A549 (cell line): ENCODE data around the gene PPP4R4. TPM values are rescaled to one million over a fixed set of nuclear protein-coding genes. Genes with fewer than 3 reads are reported as not detected.
"Not testable (repeated sequence)": the region's sequence is repeated elsewhere in the genome, so short reads cannot be mapped to it uniquely, and the experiment has no call there.

ENCODE experiments used
- ATAC-seq, 2 experiments: fragments of 200-7000 bp in 1 of 2; fragments of >200 bp in 1 of 2; cut with Nextera tagmentation in 1 of 2; cut with Tn5 transposase in 1 of 2; 3 replicates each; pipeline versions ENCODE4 v1.8.0 to v1.9.1; 2018 to 2020; ENCODE audit warnings: mild to moderate bottlenecking in 1 of 2, moderate library complexity in 1 of 2
- CTCF ChIA-PET: fragments of 300-600 bp; sonication (Branson Sonifier 250); formaldehyde crosslinking; extraction: SDS; loops from one replicate; lab custom pipeline; 2021; ENCODE audit warnings: antibody characterized with exemption, inconsistent platforms; lab: Yijun Ruan, JAX
- POLR2A ChIA-PET: fragments of 350-600 bp; formaldehyde crosslinking; extraction: SDS; loops from one replicate; lab custom pipeline; 2021; ENCODE audit warnings: antibody characterized with exemption, inconsistent platforms; lab: Yijun Ruan, JAX
- DNase-seq, 2 experiments: peaks; one replicate each; pipeline versions ENCODE4 v3.0.0 to v3.0.0-alpha.2; 2011 to 2016; ENCODE audit warnings: low read depth in 1 of 2, low spot score in 1 of 2
- FAIRE-seq: peaks from 2 replicates; lab custom pipeline; 2011; peaks lifted over from hg19 to GRCh38; lab: Jason Lieb, UNC
- H3K27ac ChIP-seq, 2 experiments: fragments of >200 bp; sonication (Bioruptor Twin); formaldehyde crosslinking; 3 replicates each; pipeline ENCODE4 v1.5.1; 2016 to 2017
- H3K4me1 ChIP-seq: fragments of >200 bp; sonication (Bioruptor Twin); formaldehyde crosslinking; 3 replicates; pipeline ENCODE4 v1.6.1; 2016
- H3K4me2 ChIP-seq: fragments of >200 bp; sonication (Bioruptor Twin); formaldehyde crosslinking; 3 replicates; pipeline ENCODE4 v1.6.1; 2016
- H3K4me3 ChIP-seq: fragments of >200 bp; sonication (Bioruptor Twin); formaldehyde crosslinking; 3 replicates; pipeline ENCODE4 v1.5.1; 2016
- H3K9me3 ChIP-seq: fragments of >200 bp; sonication (Bioruptor Twin); formaldehyde crosslinking; 3 replicates; pipeline ENCODE4 v1.6.1; 2016
- BCL3 ChIP-seq: fragments of >200 bp; sonication (Bioruptor Twin); formaldehyde crosslinking; IDR thresholded peaks from 3 replicates; pipeline ENCODE4 v1.6.1; 2016
- CBX2 ChIP-seq: fragments of 200-600 bp; sonication (generic); IDR thresholded peaks from 2 replicates; pipeline ENCODE4 v1.6.1; 2016; ENCODE audit warnings: low read depth, mild to moderate bottlenecking, borderline replicate concordance
- CBX8 ChIP-seq: fragments of 200-600 bp; sonication (generic); IDR thresholded peaks from 2 replicates; pipeline ENCODE4 v1.6.1; 2016
- CEBPB ChIP-seq, 2 experiments: fragments of >200 bp in 1 of 2; sonication (Bioruptor Twin) in 1 of 2; formaldehyde crosslinking in 1 of 2; IDR thresholded peaks; 2 replicates each; pipeline ENCODE4 v1.6.1; 2012 to 2016
- ELK1 ChIP-seq: fragments of 150-350 bp; IDR thresholded peaks from 2 replicates; pipeline ENCODE4 v1.6.1; 2014; ENCODE audit warnings: low read depth, mild to moderate bottlenecking, low read length
- EP300 ChIP-seq, 2 experiments: fragments of >200 bp; sonication (Bioruptor Twin); formaldehyde crosslinking; IDR thresholded peaks; 2 replicates in 1 of 2; 3 replicates in 1 of 2; pipeline ENCODE4 v1.6.1; 2016 to 2017
- FOSB ChIP-seq: fragments of 250-450 bp; sonication (Bioruptor Pico); IDR thresholded peaks from 2 replicates; pipeline ENCODE4 v1.5.0; 2020; ENCODE audit warnings: mild to moderate bottlenecking, moderate library complexity
- GATA3 ChIP-seq: IDR thresholded peaks from 2 replicates; pipeline ENCODE4 v1.6.1; 2012; ENCODE audit warnings: borderline replicate concordance
- HOXB13 ChIP-seq: fragments of 250-450 bp; sonication (Bioruptor Pico); IDR thresholded peaks from 2 replicates; pipeline ENCODE4 v1.5.0; 2020; ENCODE audit warnings: low read depth, mild to moderate bottlenecking, moderate library complexity
- JUN ChIP-seq, 2 experiments: fragments of >200 bp; sonication (Bioruptor Twin); formaldehyde crosslinking; IDR thresholded peaks; 2 replicates in 1 of 2; 3 replicates in 1 of 2; pipeline ENCODE4 v1.6.1; 2016 to 2017
- MYC ChIP-seq: IDR thresholded peaks from 2 replicates; pipeline ENCODE4 v1.6.1; 2012; ENCODE audit warnings: mild to moderate bottlenecking, inconsistent platforms, low read length, improper control_type of control experiment, borderline replicate concordance
- NPAS2 ChIP-seq: fragments of 250-450 bp; sonication (Bioruptor Pico); IDR thresholded peaks from 2 replicates; pipeline ENCODE4 v1.8.0; 2022; ENCODE audit warnings: mild to moderate bottlenecking, moderate library complexity, borderline replicate concordance
- NR3C1 ChIP-seq: fragments of >200 bp; sonication (Bioruptor Twin); formaldehyde crosslinking; IDR thresholded peaks from 3 replicates; pipeline ENCODE4 v1.6.1; 2017
- PBX3 ChIP-seq: IDR thresholded peaks from 2 replicates; pipeline ENCODE4 v1.6.1; 2012
- POLR2AphosphoS2 ChIP-seq: conservative IDR thresholded peaks from 2 replicates; pipeline ENCODE4 v1.6.1; 2012; ENCODE audit warnings: low read length, improper control_type of control experiment, inconsistent platforms
- RAD21 ChIP-seq, 2 experiments: fragments of >200 bp in 1 of 2; sonication (Bioruptor Twin) in 1 of 2; formaldehyde crosslinking in 1 of 2; IDR thresholded peaks in 1 of 2; conservative IDR thresholded peaks in 1 of 2; 2 replicates in 1 of 2; 3 replicates in 1 of 2; pipeline ENCODE4 v1.6.1; 2012 to 2018; ENCODE audit warnings: inconsistent platforms in 1 of 2
- RARB ChIP-seq: fragments of 250-450 bp; sonication (Bioruptor Pico); IDR thresholded peaks from 2 replicates; pipeline ENCODE4 v1.8.0; 2021; ENCODE audit warnings: mild to moderate bottlenecking, moderate library complexity
- RCOR1 ChIP-seq: fragments of 150-350 bp; IDR thresholded peaks from 2 replicates; pipeline ENCODE4 v1.6.1; 2014; ENCODE audit warnings: antibody characterized with exemption, low read length, low read depth
- SMC3 ChIP-seq: fragments of >200 bp; sonication (Bioruptor Twin); formaldehyde crosslinking; IDR thresholded peaks from 3 replicates; pipeline ENCODE4 v1.6.1; 2018; ENCODE audit warnings: inconsistent platforms
- SREBF2 ChIP-seq: fragments of 450-650 bp; IDR thresholded peaks from 2 replicates; pipeline ENCODE4 v1.6.1; 2014; ENCODE audit warnings: mild to moderate bottlenecking, moderate library complexity
- ZNF302 ChIP-seq: fragments of 250-450 bp; sonication (Bioruptor Pico); IDR thresholded peaks from 2 replicates; pipeline ENCODE4 v1.9.0; 2021; ENCODE audit warnings: inconsistent platforms, mild to moderate bottlenecking, moderate library complexity
- WGBS: methylation state at CpG from one replicate; pipeline ENCODE4 v1.1.6; 2017; ENCODE audit errors: missing lambda C conversion rate; 5-methylcytosine and 5-hydroxymethylcytosine counted together
- polyA plus RNA-seq, 4 experiments: library from polyadenylated mRNA; depleted of rRNA in 3 of 4; stranded (reverse); fragments of >200 nt; fragmentation: RNase III in 1 of 4; extraction: RNeasy Plus Mini Kit Qiagen cat#74134 plus additional on column Dnase treatment in 1 of 4; gene quantifications; 2 replicates in 3 of 4; 3 replicates in 1 of 4; pipeline ENCODE4 v1.2.3, GENCODE V29; 2011 to 2017
- TF ChIP-seq, protein P1 (sequence below): fragments of >200 bp; sonication (Bioruptor Twin); formaldehyde crosslinking; IDR thresholded peaks from 2 replicates; pipeline ENCODE4 v1.6.1; 2016

Gene PPP4R4
- polyA plus RNA-seq, 2 of the 4 experiments (the other 2 are of a cell fraction), result 0.12 to 0.25 TPM

DNA sequence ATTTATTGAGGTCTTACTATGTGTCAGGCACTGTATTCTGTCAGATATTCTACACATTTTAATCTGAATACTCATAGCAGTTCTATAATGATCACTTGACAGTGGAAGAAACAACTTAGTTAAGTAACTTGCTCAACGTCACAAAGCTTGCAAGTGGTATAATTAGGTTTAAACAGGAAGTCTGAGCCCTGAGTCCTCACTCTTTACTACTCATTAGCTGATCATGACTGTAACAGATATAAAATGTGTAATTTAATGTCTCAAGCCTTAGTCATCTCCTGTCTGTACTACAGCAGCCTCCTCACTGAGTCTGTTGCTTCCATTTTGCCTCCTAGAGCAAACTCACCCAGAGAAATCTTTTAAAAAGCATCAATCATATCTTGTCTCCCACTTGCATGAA, 38.9 kb downstream of the PPP4R4 start (continued):
- no peak for TF ChIP-seq PBX3

DNA sequence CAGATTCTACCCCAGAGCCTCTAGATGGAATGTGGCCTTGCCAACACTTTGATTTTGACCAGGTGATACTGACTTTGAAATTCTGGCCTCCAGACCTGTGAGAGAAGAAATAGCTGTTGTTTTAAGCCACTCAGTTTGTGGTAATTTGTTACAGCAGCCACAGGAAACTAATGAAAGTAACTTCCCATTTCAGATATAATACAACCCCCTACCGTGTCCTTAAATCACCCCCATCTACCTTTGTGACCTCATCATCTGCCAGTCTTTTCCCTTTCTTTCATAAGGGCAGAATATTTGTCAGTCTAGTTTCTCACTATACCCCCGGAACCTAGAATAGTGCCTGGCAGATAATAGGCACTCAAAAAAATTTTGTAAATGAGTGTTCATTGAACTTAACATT, 39.6 kb downstream of the PPP4R4 start:
- POLR2A ChIA-PET, result no interaction called here

GRCh38 chr14:94217116-94217515, 43.0 kb downstream of the PPP4R4 start:
- TF ChIP-seq ZNF302 (CRISPR knock-in tag) (no peak), RAD21 (conservative IDR thresholded peaks at IDR 0.05 in 1 of 2, IDR thresholded peaks at IDR 0.05 in 1 of 2) (no peak), MYC (no peak), RCOR1 (no peak), GATA3 (no peak), CEBPB (IDR thresholded peaks at IDR 0.05) (no peak), CBX2 (no peak)
- Histone ChIP-seq H3K4me1 (no peaks in the 10 kb centered on the region), H3K27ac (no peak overlapping the region), H3K9me3 (no peaks in the 10 kb centered on the region), H3K4me3 (no peak overlapping the region), H3K4me2 (no peak overlapping the region)
- DNase-seq (no peak), FAIRE-seq (no peak), ATAC-seq (no peak)
- 46% methylated on average over 2 of the region's 2 CpGs for WGBS
- POLR2A ChIA-PET, result no interaction called here
- CTCF ChIA-PET, result interaction anchor here (1.1 kb wide), 1 partner anchor 85 kb away, joined by 3 read pairs; no protein-coding TSS in a partner anchor

More for the DNA sequence above, 39.6 kb downstream of the PPP4R4 start:
- H3K4me3 ChIP-seq, result no peak overlapping the region
- TF ChIP-seq JUN (IDR thresholded peaks at IDR 0.05), result no peak
- TF ChIP-seq NPAS2 (CRISPR knock-in tag), result no peak
- TF ChIP-seq POLR2AphosphoS2, result no peak
- no peak for TF ChIP-seq CEBPB (IDR thresholded peaks at IDR 0.05)
- no peak for TF ChIP-seq EP300 (IDR thresholded peaks at IDR 0.05)
- TF ChIP-seq GATA3, result no peak
- no peak for TF ChIP-seq PBX3
- no peak for TF ChIP-seq NR3C1
- TF ChIP-seq RARB, result no peak
- no peak for TF ChIP-seq HOXB13 (CRISPR knock-in tag)
- no peak for TF ChIP-seq SREBF2
- TF ChIP-seq ELK1, result no peak
- TF ChIP-seq ZNF302 (CRISPR knock-in tag), result no peak
- TF ChIP-seq CBX8, result no peak
- TF ChIP-seq SMC3, result no peak
- TF ChIP-seq FOSB (CRISPR knock-in tag), result no peak
- no peak for TF ChIP-seq BCL3
- TF ChIP-seq, protein P1, sequence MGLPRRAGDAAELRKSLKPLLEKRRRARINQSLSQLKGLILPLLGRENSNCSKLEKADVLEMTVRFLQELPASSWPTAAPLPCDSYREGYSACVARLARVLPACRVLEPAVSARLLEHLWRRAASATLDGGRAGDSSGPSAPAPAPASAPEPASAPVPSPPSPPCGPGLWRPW, result no peak
- TF ChIP-seq, all 56 proteins: peak for 0
- Histone ChIP-seq H3K4me1 (no peaks in the 10 kb centered on the region), H3K4me2 (no peak overlapping the region), H3K27ac (no peak overlapping the region), H3K9me3 (no peaks in the 10 kb centered on the region)
- no peak for FAIRE-seq
- WGBS, result 40% methylated on average over 2 of the region's 2 CpGs
- no peak for ATAC-seq
- CTCF ChIA-PET, result interaction anchor here (0.6 kb wide), 1 partner anchor 56 kb away, joined by 5 read pairs; no protein-coding TSS in a partner anchor
- no peak for DNase-seq

- DNase-seq, H3K27ac ChIP-seq, CTCF ChIA-PET, H3K4me3 ChIP-seq, H3K9me3 ChIP-seq, FAIRE-seq, H3K4me1 ChIP-seq, POLR2A ChIA-PET: not testable (repeated sequence)
- 75% methylated on average over 20 of the region's 47 CpGs for WGBS
- peak overlapping the region; percentile 48 for H3K4me2 ChIP-seq
- ATAC-seq, result peak in 1 of 2 experiments; percentile 54; a peak in 3 of 6 replicates
These were observed 44.2 kb downstream of the PPP4R4 start for GRCh38 chr14:94218198-94218886.
